SHP77 treated with DMSO at 0.1 percent for 48 hours (cell line): ENCODE results near the gene ASB5.
"Not testable (repeated sequence)": the region's sequence is repeated elsewhere in the genome, so short reads cannot be mapped to it uniquely, and the experiment has no call there.

Experiments
- DNase-seq: peaks from one replicate; lab custom pipeline; 2025; lab: John Stamatoyannopoulos, UW

ASB5 gene, protein sequence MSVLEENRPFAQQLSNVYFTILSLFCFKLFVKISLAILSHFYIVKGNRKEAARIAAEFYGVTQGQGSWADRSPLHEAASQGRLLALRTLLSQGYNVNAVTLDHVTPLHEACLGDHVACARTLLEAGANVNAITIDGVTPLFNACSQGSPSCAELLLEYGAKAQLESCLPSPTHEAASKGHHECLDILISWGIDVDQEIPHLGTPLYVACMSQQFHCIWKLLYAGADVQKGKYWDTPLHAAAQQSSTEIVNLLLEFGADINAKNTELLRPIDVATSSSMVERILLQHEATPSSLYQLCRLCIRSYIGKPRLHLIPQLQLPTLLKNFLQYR

DNA sequence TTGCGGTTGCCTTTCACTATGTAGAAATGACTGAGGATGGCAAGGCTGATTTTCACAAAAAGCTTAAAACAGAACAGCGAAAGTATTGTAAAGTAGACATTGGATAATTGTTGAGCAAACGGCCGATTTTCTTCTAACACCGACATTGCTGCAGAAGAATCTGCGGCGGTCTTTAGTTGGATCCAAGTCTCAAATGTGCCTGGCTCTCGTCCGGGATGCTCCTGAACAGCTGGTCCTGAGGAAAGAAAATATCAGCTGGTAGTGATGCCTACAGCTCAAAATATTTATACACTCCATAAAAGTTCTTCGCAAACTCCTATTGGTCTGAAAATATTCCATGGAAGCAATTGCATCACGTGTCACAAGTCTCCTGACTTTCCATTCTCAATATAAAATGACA is at the start of gene ASB5:
Gene ASB5 (minus strand): TSS at position 260 of the 400 bp plus-strand sequence. CDS start 114 bp downstream, at position 146.
- no peak for DNase-seq

DNA sequence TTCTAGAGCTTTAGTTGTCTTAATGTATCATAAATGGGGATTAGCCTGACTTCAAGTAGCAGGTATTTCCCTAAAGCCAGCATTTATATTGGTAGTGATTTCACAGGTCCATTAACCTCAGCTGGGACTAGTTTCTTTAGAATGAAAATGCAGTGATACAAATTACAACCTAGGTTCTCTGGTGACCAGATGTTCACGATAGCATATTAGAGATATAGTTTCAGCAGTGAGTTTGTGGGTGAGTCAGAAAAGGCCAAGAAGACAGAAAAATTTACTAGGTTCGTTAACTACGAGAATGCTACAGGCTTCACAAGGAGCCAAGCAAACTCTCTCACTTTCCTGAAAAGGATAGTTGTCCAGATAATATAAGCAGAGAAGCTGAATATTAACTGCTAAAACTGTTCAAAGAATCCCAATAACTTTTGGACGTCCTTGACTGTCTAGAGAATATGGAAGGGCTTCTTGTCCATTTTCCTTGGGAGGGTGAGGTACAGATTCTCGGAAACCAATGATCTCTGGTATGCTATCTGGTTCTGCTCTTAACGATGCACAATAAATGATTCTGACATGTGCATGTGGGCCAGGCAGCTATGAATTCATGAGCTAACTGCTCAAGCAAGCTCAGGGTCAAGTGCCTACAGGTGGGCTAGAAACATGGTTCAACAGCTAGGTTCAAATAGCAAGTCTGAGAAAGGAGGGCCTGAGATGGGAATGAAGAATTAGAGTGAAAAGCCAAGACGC is 44.7 kb upstream of the ASB5 start:
- DNase-seq = no peak

DNA sequence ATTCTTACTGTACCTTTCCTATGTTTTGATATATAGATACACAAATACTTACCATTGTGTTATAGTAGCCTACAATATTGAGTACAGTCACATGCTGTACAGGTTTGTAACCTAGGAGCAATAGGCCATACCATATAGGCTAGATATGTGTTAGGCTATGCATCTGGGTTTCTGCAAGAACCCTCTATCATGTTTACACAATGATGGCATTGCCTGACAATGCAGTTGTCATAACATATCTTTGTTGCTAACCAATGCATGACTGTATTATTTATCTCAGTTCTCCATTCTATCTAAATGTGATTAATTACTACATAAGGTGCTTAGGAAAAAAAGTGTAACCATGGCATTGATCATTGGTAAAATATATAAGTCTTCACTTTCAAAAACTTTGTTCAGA is 40.8 kb upstream of the ASB5 start:
- DNase-seq = no peak

DNA sequence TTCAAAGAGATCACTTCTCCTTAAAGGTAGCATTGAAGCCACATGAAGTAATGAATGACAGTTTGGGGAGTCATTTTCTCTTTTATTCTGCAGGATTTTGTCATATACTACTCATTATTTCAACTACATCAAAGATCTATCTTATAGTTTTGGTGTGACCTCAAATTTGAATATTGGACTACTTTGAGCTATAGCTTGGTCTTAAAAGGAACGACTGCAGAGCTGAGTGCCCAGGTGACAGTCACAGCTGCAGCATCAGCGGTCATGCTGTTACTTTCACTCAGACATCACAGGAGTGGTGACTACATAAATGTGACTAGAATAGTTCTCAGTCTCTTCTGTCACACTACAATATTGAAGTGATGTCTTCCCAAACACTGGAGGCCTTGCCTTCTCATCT is 40.0 kb upstream of the ASB5 start:
- no peak for DNase-seq

DNA sequence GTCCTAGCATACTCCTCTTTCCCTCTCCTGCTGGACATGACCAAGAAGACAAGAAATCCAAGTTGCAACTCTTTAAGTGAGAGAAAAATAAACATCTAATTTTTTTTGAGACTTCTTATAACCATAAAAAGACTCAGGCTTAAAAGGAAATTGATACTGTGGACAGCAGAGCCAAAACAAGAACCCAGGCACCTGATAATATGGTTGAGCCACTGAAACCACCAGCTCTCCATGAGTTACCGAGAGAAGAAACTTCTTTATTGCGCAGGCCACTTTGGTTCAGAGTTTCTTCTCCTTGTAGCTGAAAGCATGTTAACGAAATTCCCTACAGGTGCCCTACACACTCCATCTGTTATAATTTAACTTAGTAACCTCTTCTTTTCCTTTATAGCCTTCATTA is 39.4 kb upstream of the ASB5 start:
- DNase-seq = no peak

DNA sequence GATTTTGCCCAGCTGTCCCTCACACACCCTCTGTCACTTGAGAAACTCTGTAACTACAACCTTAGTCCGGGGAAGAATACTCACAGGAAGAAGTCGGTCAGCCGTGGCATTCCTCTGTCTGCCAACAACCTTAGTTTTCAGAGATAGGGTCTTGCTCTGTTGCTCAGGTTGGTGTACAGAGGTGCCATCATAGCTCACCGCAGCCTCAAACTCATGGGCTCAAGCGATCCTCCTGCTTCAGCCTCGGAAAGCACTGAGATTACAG is 38.6 kb upstream of the ASB5 start:
- no peak for DNase-seq

DNA sequence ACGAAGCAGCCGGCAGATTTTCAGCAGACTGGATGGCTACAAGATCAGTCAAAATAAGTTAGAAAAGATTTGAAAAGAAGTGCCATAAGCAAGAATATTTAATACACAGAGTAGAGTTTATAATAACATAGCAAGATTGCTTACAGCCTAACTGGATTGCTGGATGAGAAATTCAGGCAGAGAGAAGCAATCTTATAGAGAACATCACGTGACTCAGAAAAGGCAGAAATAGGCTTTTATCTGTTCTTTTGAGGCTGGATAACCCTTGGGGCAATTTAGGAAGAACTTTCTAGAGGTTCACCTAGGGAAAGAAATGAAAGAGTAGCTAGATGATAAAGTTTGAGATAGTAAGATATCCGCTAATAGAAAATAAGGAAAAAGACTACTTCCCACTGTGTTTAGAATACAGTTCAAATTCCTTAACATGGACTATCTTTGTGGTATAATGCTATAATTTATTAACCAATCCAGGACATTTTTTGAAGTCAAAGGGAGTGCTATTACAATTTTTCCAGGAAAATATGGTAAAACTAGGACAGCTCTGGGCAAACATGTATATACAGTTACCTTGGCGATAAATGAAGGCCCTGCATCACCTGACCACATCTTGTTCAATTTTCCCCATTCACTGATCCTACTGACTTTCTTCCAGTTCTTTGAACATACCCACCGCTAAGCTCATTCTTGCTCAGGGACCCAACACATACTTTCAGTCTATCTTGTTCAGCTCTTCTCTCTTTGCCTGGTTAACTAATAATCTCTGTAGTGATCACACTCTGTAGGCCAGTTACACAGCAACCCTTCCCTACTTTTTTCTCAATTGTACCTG is 38.0 kb upstream of the ASB5 start:
- DNase-seq = no peak

DNA sequence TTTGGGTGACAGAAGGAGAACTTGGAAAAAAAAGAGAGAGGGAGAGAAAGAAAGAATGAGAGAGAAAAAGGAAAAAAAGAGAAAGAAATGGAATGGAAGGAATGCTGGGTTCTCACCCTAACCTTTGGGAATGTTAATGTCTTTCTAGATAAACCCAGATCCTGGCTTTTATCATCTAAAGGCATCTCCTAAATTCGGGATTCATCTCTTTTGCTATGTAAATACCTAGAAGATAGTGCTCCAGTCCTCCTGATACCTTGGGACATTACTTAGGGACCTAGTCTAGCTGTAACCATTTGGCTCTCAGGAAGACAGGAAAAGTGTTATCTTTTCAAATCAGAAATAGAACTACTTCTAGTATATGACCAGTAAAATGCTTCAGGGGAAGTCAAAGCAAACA is 34.9 kb upstream of the ASB5 start:
- no peak for DNase-seq

DNA sequence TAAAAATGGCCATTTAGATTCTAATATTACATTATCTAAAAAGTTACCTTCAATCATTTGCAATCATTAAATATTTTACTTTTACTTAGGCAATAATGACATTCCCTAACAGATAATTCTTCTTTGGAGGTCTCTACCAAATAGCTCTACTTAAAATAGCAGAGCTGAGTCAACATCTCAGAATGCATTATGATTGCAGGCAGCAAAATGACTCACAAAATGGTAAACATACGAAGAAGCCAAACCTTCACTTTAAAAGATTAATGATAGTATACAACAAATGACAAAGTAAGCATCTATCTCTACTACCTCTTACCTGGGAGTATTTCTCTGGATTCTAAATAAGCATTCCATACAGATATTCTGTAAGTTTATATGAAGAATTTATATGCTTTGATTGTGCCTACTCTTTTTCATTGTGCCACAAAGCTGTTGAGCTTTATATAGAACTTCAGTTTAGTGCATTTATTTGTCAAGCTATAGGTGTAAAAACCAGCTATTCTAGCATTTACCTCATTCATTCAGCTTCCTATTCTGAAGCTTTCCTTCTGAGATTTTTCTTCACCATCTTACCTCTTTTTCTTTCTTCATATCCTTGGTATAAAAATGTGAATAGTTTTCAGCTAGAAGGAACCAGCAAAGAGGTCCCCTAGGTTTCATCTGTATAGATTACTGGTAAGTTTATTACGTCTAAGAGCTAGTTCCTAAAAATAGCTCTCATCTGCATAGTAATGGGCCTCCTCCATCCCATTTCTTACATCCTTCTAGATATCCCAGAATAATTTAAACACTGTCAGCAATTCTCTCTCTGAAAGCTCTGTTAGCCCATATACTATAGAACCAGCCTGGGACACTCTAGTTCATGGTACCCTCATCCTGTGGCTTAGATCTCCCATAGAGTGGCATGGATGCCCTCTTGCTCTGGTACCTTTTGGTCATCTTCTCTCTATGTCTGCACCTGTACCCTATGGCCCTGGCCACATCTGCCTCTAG is 33.6 kb upstream of the ASB5 start:
- no peak for DNase-seq

DNA sequence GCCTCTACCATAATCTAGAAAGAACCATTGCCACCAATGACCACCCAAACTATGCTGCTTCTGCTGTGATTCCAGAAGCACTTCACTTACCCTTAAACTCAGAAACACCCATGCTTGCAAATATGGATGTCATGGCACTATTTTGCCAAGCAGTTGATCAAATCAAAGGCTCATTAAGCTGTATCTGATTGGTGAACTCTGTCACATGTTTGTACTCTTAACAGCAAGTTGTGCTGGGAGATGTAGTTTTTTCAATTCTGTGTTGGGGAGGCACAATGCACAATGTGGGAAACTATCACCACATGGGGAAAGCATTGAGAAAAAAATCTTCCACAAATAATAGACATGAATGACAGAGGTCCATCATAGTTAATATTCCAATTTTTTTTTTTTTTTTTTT is 31.5 kb upstream of the ASB5 start:
- DNase-seq = no peak

DNA sequence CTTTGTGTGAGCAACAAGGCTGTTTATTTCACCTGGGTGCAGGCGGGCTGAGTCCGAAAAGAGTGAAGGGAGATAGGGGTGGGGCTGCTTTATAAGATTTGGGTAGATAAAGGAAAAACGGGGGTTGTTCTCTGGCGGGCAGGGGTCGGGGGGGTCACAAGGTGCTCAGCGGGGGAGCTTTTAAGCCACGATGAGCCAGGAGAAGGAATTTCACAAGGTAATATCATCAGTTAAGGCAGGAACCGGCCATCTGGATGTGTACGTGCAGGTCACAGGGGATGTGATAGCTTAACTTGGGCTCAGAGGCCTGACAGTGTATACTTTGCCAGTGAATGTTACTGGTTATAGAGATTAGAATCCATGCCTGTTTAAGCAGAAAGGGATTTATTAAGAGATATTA is 31.0 kb upstream of the ASB5 start:
- DNase-seq = no peak

DNA sequence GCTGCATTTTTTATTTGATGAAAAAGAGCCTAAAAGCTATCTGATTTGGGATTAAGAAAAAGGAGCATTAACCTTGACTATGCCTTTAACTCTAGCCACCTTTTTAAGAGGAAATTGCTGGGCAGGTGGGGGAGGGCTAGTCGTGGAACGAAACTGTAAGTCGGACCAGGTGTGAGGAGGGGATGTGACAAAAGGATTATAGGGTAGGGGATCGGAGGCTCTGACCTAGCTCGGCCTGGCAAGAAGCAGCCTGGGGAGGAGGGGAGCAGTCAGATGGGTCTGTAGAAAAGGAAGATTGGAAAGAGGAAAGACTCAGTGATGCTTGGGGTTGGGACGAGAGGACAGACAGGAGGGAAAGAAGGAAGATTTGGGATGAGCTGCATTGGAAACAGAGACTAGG is 29.6 kb upstream of the ASB5 start:
- DNase-seq = no peak

DNA sequence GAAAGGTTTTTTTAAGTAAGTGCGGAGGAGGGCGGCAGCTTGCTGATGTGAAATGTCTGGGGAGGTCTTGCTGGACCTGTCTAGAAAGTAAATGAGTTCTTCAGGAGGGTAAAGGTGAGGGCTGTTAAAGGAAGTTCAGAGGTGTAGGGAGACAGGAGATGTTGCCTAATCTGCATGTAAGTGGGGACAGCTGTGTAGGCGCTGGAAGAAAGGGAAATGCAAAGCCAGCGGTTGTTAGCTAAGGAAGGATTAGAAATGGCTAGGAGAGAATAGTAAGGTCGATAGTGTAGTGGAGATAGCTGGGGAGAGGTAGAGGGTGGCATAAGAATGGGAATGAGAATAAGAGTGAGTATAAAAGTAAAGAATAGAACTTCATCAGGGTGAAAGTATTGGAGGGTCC is 26.9 kb upstream of the ASB5 start:
- DNase-seq = not testable (repeated sequence)

DNA sequence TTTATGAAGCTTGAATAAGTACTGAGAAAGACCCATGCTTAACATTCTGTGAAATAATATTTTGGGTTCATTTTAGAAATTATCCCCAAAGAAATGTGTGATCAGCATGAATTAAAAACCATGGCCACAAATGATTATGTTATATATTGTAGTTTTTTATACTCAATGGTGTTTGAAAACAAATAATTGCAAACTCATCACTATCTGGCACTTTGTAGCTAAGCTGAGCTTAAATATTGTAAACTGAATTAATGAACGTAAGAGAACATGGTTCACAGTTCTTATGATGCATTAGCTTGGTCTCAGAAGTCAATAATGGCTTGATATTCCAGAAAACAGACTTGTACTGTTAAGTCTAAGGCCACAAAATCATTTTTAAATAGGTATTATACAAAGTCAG is 24.6 kb upstream of the ASB5 start:
- DNase-seq = no peak

DNA sequence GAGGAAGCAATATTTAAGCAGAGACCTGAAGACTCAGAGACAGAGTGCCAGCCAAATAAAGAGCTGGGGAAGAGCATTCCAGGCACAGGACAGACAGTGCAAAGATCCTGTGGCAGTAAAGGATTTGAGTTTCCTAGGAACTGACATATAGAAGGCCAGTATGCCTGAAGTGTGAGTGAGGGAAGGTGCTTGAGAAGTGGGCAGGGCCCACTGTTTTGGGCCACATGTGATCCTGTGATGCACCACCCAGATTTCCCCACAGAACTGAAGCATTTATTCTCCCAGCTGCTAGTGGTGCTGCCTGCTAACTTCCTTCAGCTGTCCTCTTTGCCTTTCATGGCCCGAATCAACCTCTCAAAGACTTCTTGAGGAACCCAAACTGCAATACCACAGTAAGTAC is 23.9 kb upstream of the ASB5 start:
- no peak for DNase-seq

DNA sequence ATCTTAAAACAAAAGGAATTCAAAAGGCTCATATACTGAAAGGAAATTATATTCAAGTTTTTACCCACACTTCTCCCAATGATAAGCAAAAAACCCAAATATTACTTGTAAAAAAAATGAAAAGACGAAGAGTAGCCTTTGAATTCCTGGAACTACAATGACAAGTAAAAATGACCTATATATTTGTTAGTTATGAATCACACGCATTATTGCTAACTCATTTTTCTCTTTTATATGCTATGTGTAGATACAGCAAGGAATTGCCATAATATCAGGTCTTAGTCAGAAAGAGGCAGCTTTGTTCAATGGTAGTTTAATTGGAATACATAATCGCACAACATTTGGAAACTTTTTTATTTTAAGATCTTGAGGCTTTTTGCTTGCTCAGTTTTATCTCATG is 22.7 kb upstream of the ASB5 start:
- DNase-seq = no peak

DNA sequence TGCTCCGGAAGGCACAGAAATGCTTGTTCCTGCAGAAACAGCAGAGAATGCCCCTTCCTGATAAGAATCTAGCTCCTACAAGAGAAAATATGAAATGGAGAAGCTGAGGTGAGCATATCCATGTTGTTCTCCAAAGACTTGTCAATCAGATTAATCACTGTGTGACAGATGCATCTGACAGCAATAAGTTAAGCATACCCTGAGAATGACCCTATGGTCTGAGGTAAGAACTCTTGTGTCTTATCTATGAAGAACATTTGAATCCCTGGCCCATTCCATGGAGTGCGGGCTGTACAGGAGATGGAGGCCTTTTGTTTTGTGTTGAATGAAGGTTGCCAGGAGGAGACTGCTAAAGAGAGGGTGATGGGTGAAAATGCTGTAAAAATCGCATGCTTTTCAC is 21.5 kb upstream of the ASB5 start:
- DNase-seq = no peak

DNA sequence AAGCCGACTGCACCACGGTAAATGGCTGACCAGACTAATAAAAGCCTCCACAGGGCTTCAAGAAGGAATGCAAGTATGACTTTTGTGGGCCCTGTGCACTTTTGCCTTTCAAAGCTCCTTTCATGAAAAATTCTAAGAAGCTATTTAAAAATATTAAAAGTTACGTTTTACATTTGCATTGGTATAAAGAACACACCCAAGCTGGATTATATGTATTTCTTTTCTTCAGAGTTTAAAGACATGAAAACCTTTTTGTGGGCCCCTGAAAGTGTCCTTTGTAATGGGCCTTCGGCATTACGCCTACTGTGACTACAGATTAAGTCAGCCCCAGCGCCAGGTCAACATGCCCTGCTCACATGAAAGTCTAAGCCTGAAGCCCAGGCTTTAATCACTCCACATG is 20.5 kb upstream of the ASB5 start:
- DNase-seq = no peak

DNA sequence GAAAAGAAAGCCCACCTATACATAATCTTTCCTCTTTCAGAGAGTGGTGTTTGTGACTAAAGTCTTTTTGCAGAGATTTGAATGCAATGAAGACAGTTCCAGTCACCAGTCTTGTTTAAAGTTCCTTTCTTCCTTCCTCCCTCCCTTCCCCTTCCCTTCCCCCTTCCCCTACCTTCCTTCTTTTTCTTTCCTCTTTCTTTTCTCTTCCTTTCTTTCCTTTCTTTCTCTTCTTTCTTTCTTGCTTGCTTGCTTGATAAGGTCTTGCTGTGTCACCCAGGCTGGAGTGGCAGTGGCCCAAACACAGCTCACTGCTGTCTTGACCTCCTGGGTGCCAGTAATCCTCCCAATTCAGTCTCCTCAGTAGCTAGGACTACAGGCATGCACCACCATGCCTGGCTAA is 19.0 kb upstream of the ASB5 start:
- DNase-seq = no peak

DNA sequence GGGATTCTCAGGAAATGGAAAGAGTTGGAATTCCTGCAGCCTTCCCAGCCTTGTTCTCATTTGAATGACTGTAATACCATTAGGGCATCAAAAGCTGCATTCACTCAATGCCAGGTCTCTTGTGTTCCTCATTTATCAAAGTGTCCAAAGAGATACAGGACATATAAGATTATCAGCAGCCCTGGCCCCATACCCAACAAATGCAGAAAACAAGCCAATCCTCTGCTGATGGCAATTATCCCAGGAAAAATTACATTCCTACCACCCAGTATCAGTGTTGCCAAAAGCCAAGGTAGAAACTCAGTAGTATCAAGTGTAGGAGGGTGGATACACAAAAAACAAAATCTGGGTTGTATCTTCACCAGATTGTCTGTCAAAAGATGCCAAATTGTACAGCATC is 18.5 kb upstream of the ASB5 start:
- DNase-seq = no peak

DNA sequence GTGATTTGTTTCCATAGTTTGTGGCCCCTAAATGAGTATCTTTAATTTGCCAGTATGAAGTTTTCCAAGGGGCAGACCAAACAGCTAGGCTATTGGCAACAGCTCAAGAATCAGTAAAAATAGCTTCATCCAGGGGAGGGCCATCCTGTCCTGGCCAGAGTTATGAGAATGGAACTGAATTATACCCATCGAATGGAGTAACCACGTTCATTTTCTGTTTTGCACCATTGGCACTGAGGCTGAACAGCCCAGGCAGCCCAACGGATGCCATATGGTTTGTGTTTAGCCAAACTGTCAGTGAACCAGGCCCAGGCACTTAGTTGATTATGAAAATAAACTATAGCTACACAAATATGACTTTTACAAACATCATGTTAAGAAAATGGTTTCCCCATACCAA is 17.7 kb upstream of the ASB5 start:
- DNase-seq = no peak

DNA sequence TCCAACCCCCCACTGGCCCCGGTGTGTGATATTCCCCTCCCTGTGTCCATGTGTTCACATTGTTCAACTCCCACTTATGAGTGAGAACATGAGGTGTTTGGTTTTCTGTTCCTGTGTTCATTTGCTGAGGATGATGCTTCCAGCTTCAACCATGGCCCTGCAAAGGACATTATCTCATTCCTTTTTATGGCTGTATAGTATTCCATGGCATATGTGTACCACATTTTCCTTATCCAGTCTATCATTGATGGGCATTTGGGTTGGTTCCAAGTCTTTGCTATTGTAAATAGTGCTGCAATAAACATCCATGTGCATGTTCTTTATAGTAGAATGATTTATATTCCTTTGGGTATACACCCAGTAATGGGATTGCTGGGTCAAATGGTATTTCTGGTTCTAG is 10.5 kb upstream of the ASB5 start:
- not testable (repeated sequence) for DNase-seq
